ENCODE data around the gene ATP7B.

ATP7B gene

DNA sequence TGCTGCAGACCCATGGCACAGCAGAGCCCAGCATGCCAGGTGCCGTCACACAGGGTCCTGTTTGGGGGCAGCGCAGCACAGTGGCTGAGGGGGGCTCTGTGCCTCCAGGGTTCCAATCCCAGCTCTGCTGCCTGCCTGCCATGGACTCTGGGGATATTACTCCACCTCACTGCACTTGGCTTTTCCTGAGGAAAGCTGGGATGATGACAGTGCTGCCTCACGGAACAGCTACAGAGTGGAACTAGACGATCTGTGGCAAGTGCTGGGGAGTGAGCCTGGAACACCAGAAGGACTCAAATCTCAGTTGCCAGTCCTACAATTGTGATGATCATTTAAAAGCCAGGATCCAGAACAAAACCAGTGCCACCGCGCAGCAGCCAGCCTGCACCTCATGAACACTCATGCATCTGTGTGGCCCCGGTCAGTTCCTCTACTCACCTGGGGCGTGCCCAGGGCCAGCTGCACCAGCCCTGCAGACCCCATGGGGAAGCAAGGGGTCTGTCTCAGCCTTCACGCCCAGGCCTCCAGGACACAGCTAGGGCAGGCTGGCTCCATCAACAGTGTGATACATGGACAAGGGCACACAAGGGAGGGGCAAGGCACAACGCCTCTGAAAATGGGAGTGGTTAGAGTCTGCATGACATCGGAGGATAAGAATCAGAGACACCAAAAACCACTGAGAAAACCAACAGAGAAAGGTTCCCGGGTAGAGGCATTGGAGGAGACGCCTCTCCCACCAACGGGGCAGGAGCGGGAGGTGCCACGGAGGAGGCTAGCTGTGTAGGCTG, 55.2 kb downstream of the ATP7B start:
- H3K4me2 ChIP-seq (ENCODE audit: insufficient read depth, low read length), result no peak overlapping the region
- peaks cover 10% of the 10 kb centered on the region for H3K27me3 ChIP-seq (ENCODE audit: insufficient read depth, low read length, poor library complexity)
- H3K36me3 ChIP-seq (ENCODE audit: insufficient read depth, low read length), result no peaks in the 10 kb centered on the region
- no peaks in the 10 kb centered on the region for H4K20me1 ChIP-seq (ENCODE audit: insufficient read depth, low read length)
- H3K9me3 ChIP-seq (ENCODE audit: insufficient read depth, low read length, severe bottlenecking), result no peaks in the 10 kb centered on the region
- H3K4me3 ChIP-seq (ENCODE audit: low read depth in 1 of 2, low read length in 2 of 2), result no peak overlapping the region
- ATAC-seq (ENCODE audit: insufficient read depth, low read depth), result 0 out of 3 replicates have a peak, but pooled peaks have one; percentile 31
- peaks cover 3% of the 10 kb centered on the region; the same call in 1 of the 2 replicates for H3K4me1 ChIP-seq (ENCODE audit: insufficient read depth, low read length)
- no peak overlapping the region for H3K27ac ChIP-seq (ENCODE audit: low read length)
- H3K79me2 ChIP-seq (ENCODE audit: insufficient read depth, low read length), result no peaks in the 10 kb centered on the region
- H3K9ac ChIP-seq (ENCODE audit: low read depth, low read length), result no peak overlapping the region
- H2AFZ ChIP-seq (ENCODE audit: low read depth, low read length), result no peak overlapping the region
- no peak for DNase-seq
- TF ChIP-seq, protein P1, sequence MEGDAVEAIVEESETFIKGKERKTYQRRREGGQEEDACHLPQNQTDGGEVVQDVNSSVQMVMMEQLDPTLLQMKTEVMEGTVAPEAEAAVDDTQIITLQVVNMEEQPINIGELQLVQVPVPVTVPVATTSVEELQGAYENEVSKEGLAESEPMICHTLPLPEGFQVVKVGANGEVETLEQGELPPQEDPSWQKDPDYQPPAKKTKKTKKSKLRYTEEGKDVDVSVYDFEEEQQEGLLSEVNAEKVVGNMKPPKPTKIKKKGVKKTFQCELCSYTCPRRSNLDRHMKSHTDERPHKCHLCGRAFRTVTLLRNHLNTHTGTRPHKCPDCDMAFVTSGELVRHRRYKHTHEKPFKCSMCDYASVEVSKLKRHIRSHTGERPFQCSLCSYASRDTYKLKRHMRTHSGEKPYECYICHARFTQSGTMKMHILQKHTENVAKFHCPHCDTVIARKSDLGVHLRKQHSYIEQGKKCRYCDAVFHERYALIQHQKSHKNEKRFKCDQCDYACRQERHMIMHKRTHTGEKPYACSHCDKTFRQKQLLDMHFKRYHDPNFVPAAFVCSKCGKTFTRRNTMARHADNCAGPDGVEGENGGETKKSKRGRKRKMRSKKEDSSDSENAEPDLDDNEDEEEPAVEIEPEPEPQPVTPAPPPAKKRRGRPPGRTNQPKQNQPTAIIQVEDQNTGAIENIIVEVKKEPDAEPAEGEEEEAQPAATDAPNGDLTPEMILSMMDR (IDR thresholded peaks at IDR 0.05; ENCODE audit: borderline replicate concordance, extremely low read depth, low read length, poor library complexity, severe bottlenecking), result no peak
- no peak for TF ChIP-seq EZH2 (IDR thresholded peaks at IDR 0.05; ENCODE audit: borderline replicate concordance, low read depth, low read length, severe bottlenecking)

DNA sequence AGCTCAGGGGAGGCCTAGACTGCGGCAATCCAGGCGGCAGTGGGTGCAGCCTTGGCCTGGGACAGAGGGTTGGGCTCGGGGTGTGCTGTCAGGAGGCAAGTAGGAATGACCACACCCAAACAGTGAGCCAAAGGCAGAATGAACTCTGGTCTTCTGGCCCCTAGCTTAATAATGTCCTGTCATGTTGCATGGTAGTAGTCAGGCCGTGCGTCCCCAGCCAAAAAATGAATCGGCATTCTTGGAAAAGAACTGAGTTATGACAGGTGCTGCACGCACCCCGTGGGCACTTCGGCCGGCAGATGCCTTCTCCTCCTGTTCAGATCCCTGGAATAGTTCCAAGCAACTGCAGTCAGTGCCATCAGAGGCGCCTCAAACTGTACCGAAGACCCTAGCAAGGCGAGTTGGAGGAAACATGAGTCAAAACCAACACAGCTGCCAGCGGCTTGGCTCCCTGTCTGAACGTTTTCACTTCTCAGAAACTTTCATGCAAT, 55.9 kb downstream of the ATP7B start:
- peaks cover 3% of the 10 kb centered on the region; the same call in 1 of the 2 replicates for H3K4me1 ChIP-seq (ENCODE audit: insufficient read depth, low read length)
- no peak overlapping the region for H3K4me3 ChIP-seq (ENCODE audit: low read depth in 1 of 2, low read length in 2 of 2)
- no peak for DNase-seq
- no peak; the same call in 2 of the 3 replicates for ATAC-seq (ENCODE audit: insufficient read depth, low read depth)
- H3K27me3 ChIP-seq (ENCODE audit: insufficient read depth, low read length, poor library complexity), result peaks cover 15% of the 10 kb centered on the region
- no peak overlapping the region for H3K27ac ChIP-seq (ENCODE audit: low read length)
- H3K4me2 ChIP-seq (ENCODE audit: insufficient read depth, low read length), result no peak overlapping the region
- no peaks in the 10 kb centered on the region for H3K9me3 ChIP-seq (ENCODE audit: insufficient read depth, low read length, severe bottlenecking)
- H3K36me3 ChIP-seq (ENCODE audit: insufficient read depth, low read length), result no peaks in the 10 kb centered on the region
- no peak overlapping the region for H3K9ac ChIP-seq (ENCODE audit: low read depth, low read length)
- no peaks in the 10 kb centered on the region for H3K79me2 ChIP-seq (ENCODE audit: insufficient read depth, low read length)
- no peaks in the 10 kb centered on the region for H4K20me1 ChIP-seq (ENCODE audit: insufficient read depth, low read length)
- H2AFZ ChIP-seq (ENCODE audit: low read depth, low read length), result no peak overlapping the region
- TF ChIP-seq, protein P1 (IDR thresholded peaks at IDR 0.05; ENCODE audit: borderline replicate concordance, extremely low read depth, low read length, poor library complexity, severe bottlenecking), result no peak
- TF ChIP-seq EZH2 (IDR thresholded peaks at IDR 0.05; ENCODE audit: borderline replicate concordance, low read depth, low read length, severe bottlenecking), result no peak

DNA sequence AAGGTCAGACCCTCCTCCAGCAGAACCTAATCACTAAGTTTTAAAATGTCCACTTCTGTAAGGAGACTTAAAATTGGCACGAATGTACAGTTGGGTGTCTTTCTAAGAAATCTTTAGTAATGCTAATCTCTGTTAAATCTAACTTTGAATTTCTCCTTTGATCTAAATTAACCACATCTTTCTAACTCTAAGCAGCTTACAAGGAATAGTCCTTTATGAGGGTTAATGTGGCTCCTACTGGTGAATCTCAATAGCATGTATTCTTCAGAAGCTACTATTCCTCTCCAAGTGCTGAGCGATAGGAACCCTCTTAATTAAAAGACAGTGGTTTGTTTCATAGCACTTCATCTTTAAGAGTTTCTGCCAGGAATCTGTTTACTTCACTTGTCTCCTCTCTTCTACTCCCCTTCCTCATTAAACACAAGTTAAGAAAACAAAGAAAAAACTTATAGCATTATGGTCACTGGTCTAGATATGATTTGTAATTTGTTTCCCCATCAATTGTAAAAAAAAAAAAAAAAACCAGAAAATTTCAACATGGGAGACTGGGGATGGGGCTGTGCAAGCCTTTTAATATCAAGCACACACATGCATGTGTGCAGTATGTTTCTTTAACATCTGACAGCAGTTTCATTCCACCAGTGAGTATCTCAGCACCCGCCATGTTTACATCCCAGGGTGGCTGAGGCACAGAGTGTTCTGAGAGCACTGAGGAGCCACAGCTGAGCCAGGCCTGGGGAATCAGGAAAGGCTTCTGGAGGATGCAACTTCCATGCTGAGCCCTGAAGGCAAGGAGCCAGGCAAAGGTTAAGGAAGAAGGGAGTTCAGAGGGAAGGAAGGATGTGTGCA, 57.7 kb downstream of the ATP7B start:
- DNase-seq (no peak), ATAC-seq (ENCODE audit: insufficient read depth, low read depth) (peak; percentile 67; the same call in 2 of the 3 replicates)
- Histone ChIP-seq H3K27ac (ENCODE audit: low read length) (no peak overlapping the region), H3K4me1 (ENCODE audit: insufficient read depth, low read length) (peaks cover 3% of the 10 kb centered on the region; the same call in 1 of the 2 replicates), H2AFZ (ENCODE audit: low read depth, low read length) (no peak overlapping the region), H3K9ac (ENCODE audit: low read depth, low read length) (no peak overlapping the region), H3K4me3 (ENCODE audit: low read depth in 1 of 2, low read length in 2 of 2) (no peak overlapping the region), H4K20me1 (ENCODE audit: insufficient read depth, low read length) (no peaks in the 10 kb centered on the region), H3K79me2 (ENCODE audit: insufficient read depth, low read length) (no peaks in the 10 kb centered on the region), H3K9me3 (ENCODE audit: insufficient read depth, low read length, severe bottlenecking) (no peaks in the 10 kb centered on the region), H3K36me3 (ENCODE audit: insufficient read depth, low read length) (no peaks in the 10 kb centered on the region), H3K4me2 (ENCODE audit: insufficient read depth, low read length) (no peak overlapping the region), H3K27me3 (ENCODE audit: insufficient read depth, low read length, poor library complexity) (peaks cover 15% of the 10 kb centered on the region)
- no peak for TF ChIP-seq EZH2 (IDR thresholded peaks at IDR 0.05; ENCODE audit: borderline replicate concordance, low read depth, low read length, severe bottlenecking)
- TF ChIP-seq, protein P1 (IDR thresholded peaks at IDR 0.05; ENCODE audit: borderline replicate concordance, extremely low read depth, low read length, poor library complexity, severe bottlenecking), result no peak

Data from DND-41 (cell line).